ENCODE data around the gene HPSE. TPM values are rescaled to one million over a fixed set of nuclear protein-coding genes. Genes with fewer than 3 reads are reported as not detected.

The HPSE gene
- total and polyA plus RNA-seq, 9 of the 15 experiments (the other 6 are each of a cell fraction or from before 2014, with no cell fraction given): 0.01 to 0.42 (median 0.14) TPM; not detected in 1

DNA sequence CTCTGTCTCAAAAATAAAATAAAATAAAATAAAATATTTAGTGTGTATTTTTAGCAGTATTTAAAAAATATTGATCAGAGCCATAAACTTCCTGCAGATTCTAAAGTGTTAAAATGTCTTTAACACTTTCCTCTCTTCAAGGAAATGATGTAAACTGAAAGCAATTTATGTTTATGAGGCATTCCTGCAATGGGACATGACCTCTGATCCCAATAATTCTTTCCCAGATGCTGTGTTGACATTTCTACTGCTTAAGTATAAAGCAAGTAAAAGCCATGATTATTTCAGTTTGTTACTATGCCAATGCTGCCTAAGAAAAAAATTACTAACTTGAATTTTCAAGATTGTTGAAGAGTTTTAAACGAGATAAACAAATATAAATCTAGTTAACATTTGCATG lies 79.1 kb downstream of the HPSE start (continued):
- TF ChIP-seq, protein P1, sequence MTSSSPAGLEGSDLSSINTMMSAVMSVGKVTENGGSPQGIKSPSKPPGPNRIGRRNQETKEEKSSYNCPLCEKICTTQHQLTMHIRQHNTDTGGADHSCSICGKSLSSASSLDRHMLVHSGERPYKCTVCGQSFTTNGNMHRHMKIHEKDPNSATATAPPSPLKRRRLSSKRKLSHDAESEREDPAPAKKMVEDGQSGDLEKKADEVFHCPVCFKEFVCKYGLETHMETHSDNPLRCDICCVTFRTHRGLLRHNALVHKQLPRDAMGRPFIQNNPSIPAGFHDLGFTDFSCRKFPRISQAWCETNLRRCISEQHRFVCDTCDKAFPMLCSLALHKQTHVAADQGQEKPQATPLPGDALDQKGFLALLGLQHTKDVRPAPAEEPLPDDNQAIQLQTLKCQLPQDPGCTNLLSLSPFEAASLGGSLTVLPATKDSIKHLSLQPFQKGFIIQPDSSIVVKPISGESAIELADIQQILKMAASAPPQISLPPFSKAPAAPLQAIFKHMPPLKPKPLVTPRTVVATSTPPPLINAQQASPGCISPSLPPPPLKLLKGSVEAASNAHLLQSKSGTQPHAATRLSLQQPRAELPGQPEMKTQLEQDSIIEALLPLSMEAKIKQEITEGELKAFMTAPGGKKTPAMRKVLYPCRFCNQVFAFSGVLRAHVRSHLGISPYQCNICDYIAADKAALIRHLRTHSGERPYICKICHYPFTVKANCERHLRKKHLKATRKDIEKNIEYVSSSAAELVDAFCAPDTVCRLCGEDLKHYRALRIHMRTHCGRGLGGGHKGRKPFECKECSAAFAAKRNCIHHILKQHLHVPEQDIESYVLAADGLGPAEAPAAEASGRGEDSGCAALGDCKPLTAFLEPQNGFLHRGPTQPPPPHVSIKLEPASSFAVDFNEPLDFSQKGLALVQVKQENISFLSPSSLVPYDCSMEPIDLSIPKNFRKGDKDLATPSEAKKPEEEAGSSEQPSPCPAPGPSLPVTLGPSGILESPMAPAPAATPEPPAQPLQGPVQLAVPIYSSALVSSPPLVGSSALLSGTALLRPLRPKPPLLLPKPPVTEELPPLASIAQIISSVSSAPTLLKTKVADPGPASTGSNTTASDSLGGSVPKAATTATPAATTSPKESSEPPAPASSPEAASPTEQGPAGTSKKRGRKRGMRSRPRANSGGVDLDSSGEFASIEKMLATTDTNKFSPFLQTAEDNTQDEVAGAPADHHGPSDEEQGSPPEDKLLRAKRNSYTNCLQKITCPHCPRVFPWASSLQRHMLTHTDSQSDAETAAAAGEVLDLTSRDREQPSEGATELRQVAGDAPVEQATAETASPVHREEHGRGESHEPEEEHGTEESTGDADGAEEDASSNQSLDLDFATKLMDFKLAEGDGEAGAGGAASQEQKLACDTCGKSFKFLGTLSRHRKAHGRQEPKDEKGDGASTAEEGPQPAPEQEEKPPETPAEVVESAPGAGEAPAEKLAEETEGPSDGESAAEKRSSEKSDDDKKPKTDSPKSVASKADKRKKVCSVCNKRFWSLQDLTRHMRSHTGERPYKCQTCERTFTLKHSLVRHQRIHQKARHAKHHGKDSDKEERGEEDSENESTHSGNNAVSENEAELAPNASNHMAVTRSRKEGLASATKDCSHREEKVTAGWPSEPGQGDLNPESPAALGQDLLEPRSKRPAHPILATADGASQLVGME (CRISPR knock-in tag; IDR thresholded peaks at IDR 0.05): no peak
- TF ChIP-seq ARID1B (IDR thresholded peaks at IDR 0.05) (peak; percentile 28; the same call in 1 of the 2 replicates), BACH1 (tag; IDR thresholded peaks at IDR 0.05) (peak; percentile 32; the same call in 1 of the 2 replicates), JUN (IDR thresholded peaks at IDR 0.05; ENCODE audit: borderline replicate concordance, low read depth, low read length) (peak; percentile 49; the same call in 1 of the 2 replicates), JUN (CRISPR knock-in tag; IDR thresholded peaks at IDR 0.05; ENCODE audit: borderline replicate concordance) (no peak), MTF1 (CRISPR knock-in tag; IDR thresholded peaks at IDR 0.05; ENCODE audit: borderline replicate concordance) (no peak), NR2C1 (IDR thresholded peaks at IDR 0.05) (peak; percentile 77; the same call in 1 of the 2 replicates), NR2C1 (tag; IDR thresholded peaks at IDR 0.05) (peak; percentile 94), HNRNPH1 (optimal IDR thresholded peaks at IDR 0.05; ENCODE audit: low read depth, low read length) (no peak), U2AF2 (optimal IDR thresholded peaks at IDR 0.05; ENCODE audit: low read depth, low read length) (no peak), PTRF (tag; IDR thresholded peaks at IDR 0.05) (no peak), ZNF165 (CRISPR knock-in tag; IDR thresholded peaks at IDR 0.05; ENCODE audit: borderline replicate concordance) (no peak), HOXB6 (CRISPR knock-in tag; IDR thresholded peaks at IDR 0.05; ENCODE audit: borderline replicate concordance) (no peak), BRCA1 (IDR thresholded peaks at IDR 0.05) (no peak), BRCA1 (CRISPR knock-in tag; IDR thresholded peaks at IDR 0.05) (no peak)
- TF ChIP-seq, protein P2, sequence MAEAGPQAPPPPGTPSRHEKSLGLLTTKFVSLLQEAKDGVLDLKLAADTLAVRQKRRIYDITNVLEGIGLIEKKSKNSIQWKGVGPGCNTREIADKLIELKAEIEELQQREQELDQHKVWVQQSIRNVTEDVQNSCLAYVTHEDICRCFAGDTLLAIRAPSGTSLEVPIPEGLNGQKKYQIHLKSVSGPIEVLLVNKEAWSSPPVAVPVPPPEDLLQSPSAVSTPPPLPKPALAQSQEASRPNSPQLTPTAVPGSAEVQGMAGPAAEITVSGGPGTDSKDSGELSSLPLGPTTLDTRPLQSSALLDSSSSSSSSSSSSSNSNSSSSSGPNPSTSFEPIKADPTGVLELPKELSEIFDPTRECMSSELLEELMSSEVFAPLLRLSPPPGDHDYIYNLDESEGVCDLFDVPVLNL (CRISPR knock-in tag; IDR thresholded peaks at IDR 0.05; ENCODE audit: low read depth): no peak
- TF ChIP-seq, protein P3, sequence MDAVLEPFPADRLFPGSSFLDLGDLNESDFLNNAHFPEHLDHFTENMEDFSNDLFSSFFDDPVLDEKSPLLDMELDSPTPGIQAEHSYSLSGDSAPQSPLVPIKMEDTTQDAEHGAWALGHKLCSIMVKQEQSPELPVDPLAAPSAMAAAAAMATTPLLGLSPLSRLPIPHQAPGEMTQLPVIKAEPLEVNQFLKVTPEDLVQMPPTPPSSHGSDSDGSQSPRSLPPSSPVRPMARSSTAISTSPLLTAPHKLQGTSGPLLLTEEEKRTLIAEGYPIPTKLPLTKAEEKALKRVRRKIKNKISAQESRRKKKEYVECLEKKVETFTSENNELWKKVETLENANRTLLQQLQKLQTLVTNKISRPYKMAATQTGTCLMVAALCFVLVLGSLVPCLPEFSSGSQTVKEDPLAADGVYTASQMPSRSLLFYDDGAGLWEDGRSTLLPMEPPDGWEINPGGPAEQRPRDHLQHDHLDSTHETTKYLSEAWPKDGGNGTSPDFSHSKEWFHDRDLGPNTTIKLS (IDR thresholded peaks at IDR 0.05; ENCODE audit: borderline replicate concordance, low read depth): no peak
- TF ChIP-seq, protein P4, sequence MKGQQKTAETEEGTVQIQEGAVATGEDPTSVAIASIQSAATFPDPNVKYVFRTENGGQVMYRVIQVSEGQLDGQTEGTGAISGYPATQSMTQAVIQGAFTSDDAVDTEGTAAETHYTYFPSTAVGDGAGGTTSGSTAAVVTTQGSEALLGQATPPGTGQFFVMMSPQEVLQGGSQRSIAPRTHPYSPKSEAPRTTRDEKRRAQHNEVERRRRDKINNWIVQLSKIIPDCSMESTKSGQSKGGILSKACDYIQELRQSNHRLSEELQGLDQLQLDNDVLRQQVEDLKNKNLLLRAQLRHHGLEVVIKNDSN (CRISPR knock-in tag; IDR thresholded peaks at IDR 0.05): no peak
- TF ChIP-seq, protein P5, sequence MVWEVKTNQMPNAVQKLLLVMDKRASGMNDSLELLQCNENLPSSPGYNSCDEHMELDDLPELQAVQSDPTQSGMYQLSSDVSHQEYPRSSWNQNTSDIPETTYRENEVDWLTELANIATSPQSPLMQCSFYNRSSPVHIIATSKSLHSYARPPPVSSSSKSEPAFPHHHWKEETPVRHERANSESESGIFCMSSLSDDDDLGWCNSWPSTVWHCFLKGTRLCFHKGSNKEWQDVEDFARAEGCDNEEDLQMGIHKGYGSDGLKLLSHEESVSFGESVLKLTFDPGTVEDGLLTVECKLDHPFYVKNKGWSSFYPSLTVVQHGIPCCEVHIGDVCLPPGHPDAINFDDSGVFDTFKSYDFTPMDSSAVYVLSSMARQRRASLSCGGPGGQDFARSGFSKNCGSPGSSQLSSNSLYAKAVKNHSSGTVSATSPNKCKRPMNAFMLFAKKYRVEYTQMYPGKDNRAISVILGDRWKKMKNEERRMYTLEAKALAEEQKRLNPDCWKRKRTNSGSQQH (CRISPR knock-in tag; IDR thresholded peaks at IDR 0.05): no peak

All from K562 (cell line).